H9 (cell line): ENCODE data around the gene PDRG1. TPM values are rescaled to one million over a fixed set of nuclear protein-coding genes. Genes with fewer than 3 reads are reported as not detected.

Source experiments
- DNase-seq: peaks from one replicate; pipeline ENCODE4 v3.0.0-alpha.2; 2017
- H2AFZ ChIP-seq: one replicate; pipeline ENCODE4 v1.6.1; 2013; ENCODE audit warnings: mild to moderate bottlenecking, low read length, control low read depth, moderate library complexity
- H2AK5ac ChIP-seq: 2 replicates; pipeline ENCODE4 v1.6.1; 2013; ENCODE audit warnings: low read length, control low read depth, mixed read lengths; ENCODE audit not compliant: insufficient read length
- H2BK120ac ChIP-seq: one replicate; pipeline ENCODE4 v1.6.1; 2013; ENCODE audit warnings: low read depth, mild to moderate bottlenecking, low read length, control low read depth, inconsistent platforms; ENCODE audit not compliant: poor library complexity, severe bottlenecking
- H2BK12ac ChIP-seq: 2 replicates; pipeline ENCODE4 v1.6.1; 2013; ENCODE audit warnings: low read length, control low read depth, mixed read lengths, low read depth; ENCODE audit not compliant: insufficient read length
- H2BK15ac ChIP-seq: 2 replicates; pipeline ENCODE4 v1.6.1; 2013; ENCODE audit warnings: low read depth, low read length, control low read depth
- H2BK20ac ChIP-seq: one replicate; pipeline ENCODE4 v1.6.1; 2013; ENCODE audit warnings: low read depth, mild to moderate bottlenecking, low read length, control low read depth, inconsistent platforms; ENCODE audit not compliant: poor library complexity, severe bottlenecking
- H2BK5ac ChIP-seq: 2 replicates; pipeline ENCODE4 v1.6.1; 2013; ENCODE audit warnings: low read length, control low read depth, mixed read lengths; ENCODE audit not compliant: insufficient read length
- H3K14ac ChIP-seq: 2 replicates; pipeline ENCODE4 v1.6.1; 2013; ENCODE audit warnings: low read length, control low read depth; ENCODE audit not compliant: insufficient read depth
- H3K18ac ChIP-seq: 2 replicates; pipeline ENCODE4 v1.6.1; 2013; ENCODE audit warnings: low read depth, mild to moderate bottlenecking, mixed read lengths, low read length, control low read depth; ENCODE audit not compliant: insufficient read length
- H3K23ac ChIP-seq: 2 replicates; pipeline ENCODE4 v1.6.1; 2013; ENCODE audit warnings: low read length, control low read depth, mixed read lengths, low read depth; ENCODE audit not compliant: insufficient read length
- H3K23me2 ChIP-seq: 2 replicates; pipeline ENCODE4 v1.6.1; 2013; ENCODE audit warnings: low read depth, mild to moderate bottlenecking, mixed read lengths, low read length, control low read depth; ENCODE audit not compliant: insufficient read length, poor library complexity, severe bottlenecking
- H3K27ac ChIP-seq: 2 replicates; pipeline ENCODE4 v1.5.1; 2013; ENCODE audit warnings: low read length, control low read depth, mixed read lengths, low read depth; ENCODE audit not compliant: insufficient read length
- H3K27me3 ChIP-seq: 2 replicates; pipeline ENCODE4 v1.6.1; 2013; ENCODE audit warnings: low read length, control low read depth, inconsistent platforms; ENCODE audit not compliant: insufficient read depth
- H3K4ac ChIP-seq: 2 replicates; pipeline ENCODE4 v1.6.1; 2013; ENCODE audit warnings: low read depth, mild to moderate bottlenecking, control low read depth, inconsistent platforms, low read length, moderate library complexity
- H3K4me1 ChIP-seq: 2 replicates; pipeline ENCODE4 v1.6.1; 2013; ENCODE audit warnings: low read length, control low read depth, inconsistent platforms; ENCODE audit not compliant: insufficient read depth
- H3K4me2 ChIP-seq: 2 replicates; pipeline ENCODE4 v1.6.1; 2013; ENCODE audit warnings: low read length, control low read depth, mixed read lengths; ENCODE audit not compliant: insufficient read length, insufficient read depth
- H3K56ac ChIP-seq: 2 replicates; pipeline ENCODE4 v1.6.1; 2013; ENCODE audit warnings: low read depth, mild to moderate bottlenecking, mixed read lengths, low read length, control low read depth; ENCODE audit not compliant: insufficient read length
- H3K79me1 ChIP-seq: 2 replicates; pipeline ENCODE4 v1.6.1; 2013; ENCODE audit warnings: low read depth, mild to moderate bottlenecking, moderate library complexity, low read length, control low read depth, inconsistent platforms; ENCODE audit not compliant: insufficient read depth, poor library complexity, severe bottlenecking
- H3K79me2 ChIP-seq: 2 replicates; pipeline ENCODE4 v1.6.1; 2013; ENCODE audit warnings: low read length, control low read depth, inconsistent platforms; ENCODE audit not compliant: insufficient read depth
- H3K9ac ChIP-seq: 2 replicates; pipeline ENCODE4 v1.6.1; 2013; ENCODE audit warnings: low read length, control low read depth, mixed read lengths; ENCODE audit not compliant: insufficient read length; ENCODE audit errors: extremely low read depth
- H3K9me3 ChIP-seq: one replicate; pipeline ENCODE4 v1.6.1; 2013; ENCODE audit warnings: low read depth, low read length, inconsistent platforms; ENCODE audit not compliant: control insufficient read depth
- H3T11ph ChIP-seq: one replicate; pipeline ENCODE4 v1.6.1; 2013; ENCODE audit warnings: mild to moderate bottlenecking, low read length, control low read depth, inconsistent platforms
- H4K20me1 ChIP-seq: one replicate; pipeline ENCODE4 v1.6.1; 2013; ENCODE audit not compliant: control insufficient read depth, insufficient read length, insufficient read depth
- H4K5ac ChIP-seq: 2 replicates; pipeline ENCODE4 v1.6.1; 2013; ENCODE audit warnings: low read depth, mild to moderate bottlenecking, mixed read lengths, low read length, control low read depth; ENCODE audit not compliant: insufficient read length
- H4K8ac ChIP-seq: replicated peaks from 2 replicates; pipeline ENCODE4 v1.6.1; 2013; ENCODE audit warnings: low read length, control low read depth, mixed read lengths, low read depth; ENCODE audit not compliant: insufficient read length
- H4K91ac ChIP-seq: 2 replicates; pipeline ENCODE4 v1.6.1; 2013; ENCODE audit warnings: low read depth, mild to moderate bottlenecking, moderate library complexity, mixed read lengths, low read length, control low read depth; ENCODE audit not compliant: insufficient read length
- H3K27ac Mint-ChIP-seq, 3 experiments: 2 replicates in 2 of 3; 3 replicates in 1 of 3; pipeline ENCODE4 v1.8.0; 2020 to 2021; ENCODE audit warnings: mixed read lengths in 3 of 3, mild to moderate bottlenecking in 1 of 3, moderate library complexity in 1 of 3
- H3K27me3 Mint-ChIP-seq: 2 replicates; pipeline ENCODE4 v1.8.0; 2021; ENCODE audit warnings: low read depth, mild to moderate bottlenecking, moderate library complexity, mixed read lengths
- H3K36me3 Mint-ChIP-seq, 3 experiments: 2 replicates in 2 of 3; 3 replicates in 1 of 3; pipeline ENCODE4 v1.8.0; 2020 to 2021; ENCODE audit warnings: low read depth in 3 of 3, mixed read lengths in 3 of 3; ENCODE audit not compliant: insufficient read depth in 1 of 3
- H3K4me1 Mint-ChIP-seq, 2 experiments: 2 replicates each; pipeline ENCODE4 v1.8.0; 2020; ENCODE audit warnings: mixed read lengths in 2 of 2
- H3K4me3 Mint-ChIP-seq, 2 experiments: 2 replicates in 1 of 2; 3 replicates in 1 of 2; pipeline ENCODE4 v1.8.0; 2020 to 2021; ENCODE audit warnings: mild to moderate bottlenecking in 2 of 2, mixed read lengths in 2 of 2, moderate library complexity in 1 of 2
- H3K9me3 Mint-ChIP-seq, 2 experiments: 2 replicates in 1 of 2; 3 replicates in 1 of 2; pipeline ENCODE4 v1.8.0; 2020; ENCODE audit warnings: mild to moderate bottlenecking in 2 of 2, mixed read lengths in 2 of 2, moderate library complexity in 1 of 2
- CTCF ChIP-seq: fragments of 200-600 bp; sonication (generic); conservative IDR thresholded peaks from 3 replicates; pipeline ENCODE4 v1.8.0; 2021; ENCODE audit warnings: antibody characterized with exemption, mild to moderate bottlenecking
- WGBS: extraction: QIAGEN DNeasy Blood & Tissue Kit; methylation state at CpG from one replicate; pipeline ENCODE4 v1.1.7; 2013; ENCODE audit warnings: missing lambda C conversion rate, low lambda C conversion rate, mixed read lengths; ENCODE audit not compliant: insufficient read length; ENCODE audit errors: extremely low coverage; 5-methylcytosine and 5-hydroxymethylcytosine counted together
- total RNA-seq: library from RNA; stranded (reverse); gene quantifications from 2 replicates; pipeline ENCODE4 v1.2.1, GENCODE V29; 2021

PDRG1 gene
- total RNA-seq, 1 experiment from 2014 or later: 32.2 TPM

DNA sequence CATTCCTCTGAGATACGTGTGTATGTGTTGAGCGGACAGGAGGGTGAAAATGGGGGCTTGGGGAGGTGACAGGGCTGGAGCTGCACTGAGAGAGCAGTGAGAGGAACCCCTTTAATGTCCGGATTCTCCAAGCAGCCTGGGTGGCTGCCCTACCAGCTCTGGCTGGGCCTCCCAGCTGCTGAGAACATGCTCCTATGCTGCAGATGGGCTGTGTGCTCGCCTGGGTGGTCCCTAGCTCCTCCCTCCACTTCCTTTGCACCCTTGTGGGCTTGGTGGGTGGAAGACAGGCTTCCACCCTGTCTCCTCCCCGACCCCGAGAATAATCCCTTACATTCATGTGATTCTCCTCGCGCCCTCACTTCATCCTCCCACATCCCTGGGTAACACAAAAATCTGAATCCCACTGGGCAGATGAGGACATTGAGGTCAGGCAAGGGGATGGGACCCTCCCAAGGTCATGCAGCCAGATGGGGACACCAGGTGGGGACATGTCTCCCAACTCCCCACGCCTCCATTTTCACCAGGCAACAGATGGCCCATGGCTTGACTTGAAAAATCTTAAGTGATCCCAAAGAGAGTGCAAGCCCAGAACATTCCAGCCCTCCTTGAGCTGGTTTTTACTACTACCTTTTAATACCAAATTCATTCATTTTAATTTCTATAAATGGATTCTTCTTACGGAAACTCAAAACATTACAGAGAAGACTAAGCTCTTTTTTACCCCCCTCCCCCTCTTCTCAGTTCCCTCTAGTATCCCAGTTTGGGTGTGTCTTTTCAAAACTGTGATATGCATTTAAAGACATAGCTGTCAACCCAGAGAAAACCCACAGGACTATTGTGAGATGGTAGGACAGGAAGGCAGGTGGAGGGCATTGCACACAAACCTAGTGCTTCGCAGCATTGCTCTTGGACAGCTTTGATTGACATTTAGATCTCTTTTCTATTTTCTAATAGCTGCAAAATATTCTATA lies 5.0 kb upstream of the PDRG1 start:
- H3T11ph ChIP-seq: no peak overlapping the region
- Mint-ChIP-seq H3K4me1 (peaks cover 0 to 13% of the 10 kb centered on the region in 2 experiments; a peak in 2 of 4 replicates), H3K27ac (no peak overlapping the region), H3K4me3 (no peak overlapping the region), H3K36me3 (peaks cover 0 to under 1% (median 0%) of the 10 kb centered on the region in 3 experiments; a peak in 1 of 7 replicates), H3K9me3 (no peaks in the 10 kb centered on the region; a peak in 2 of 5 replicates), H3K27me3 (peaks cover 68% of the 10 kb centered on the region)
- H2BK5ac ChIP-seq: no peak overlapping the region
- H2BK20ac ChIP-seq: no peak overlapping the region
- no peak for TF ChIP-seq CTCF
- H4K91ac ChIP-seq: no peak overlapping the region
- H3K4ac ChIP-seq: no peak overlapping the region
- H3K4me2 ChIP-seq: no peak overlapping the region
- H3K4me1 ChIP-seq: no peaks in the 10 kb centered on the region
- no peak overlapping the region for H2AFZ ChIP-seq
- H3K23ac ChIP-seq: no peak overlapping the region
- no peak overlapping the region for H3K14ac ChIP-seq
- no peaks in the 10 kb centered on the region for H3K23me2 ChIP-seq
- no peaks in the 10 kb centered on the region for H4K20me1 ChIP-seq
- H2BK120ac ChIP-seq: no peak overlapping the region
- H3K9ac ChIP-seq: no peak overlapping the region
- H3K9me3 ChIP-seq: no peaks in the 10 kb centered on the region
- DNase-seq: no peak
- no peak overlapping the region for H3K27ac ChIP-seq
- H3K56ac ChIP-seq: no peak overlapping the region
- no peak overlapping the region for H4K5ac ChIP-seq
- H4K8ac ChIP-seq: no peak overlapping the region
- H3K79me1 ChIP-seq: no peaks in the 10 kb centered on the region
- no peak overlapping the region for H2BK12ac ChIP-seq
- no peak overlapping the region for H2AK5ac ChIP-seq
- no peaks in the 10 kb centered on the region for H3K79me2 ChIP-seq
- no peak overlapping the region for H2BK15ac ChIP-seq
- H3K27me3 ChIP-seq: no peaks in the 10 kb centered on the region
- WGBS: 100% methylated on average over 1 of the region's 11 CpGs
- H3K18ac ChIP-seq: no peak overlapping the region
